Naive thymus-derived CD4-positive, alpha-beta T cell (primary cell): Measurements from ENCODE around the gene DLK1. TPM values are rescaled to one million over a fixed set of nuclear protein-coding genes. Genes with fewer than 3 reads are reported as not detected.

Source experiments
- ATAC-seq: fragments of 150-1000 bp; cut with Tn5 transposase; 2 replicates; pipeline ENCODE4 v1.10.0; 2021; ENCODE audit warnings: mild to moderate bottlenecking, moderate library complexity
- CTCF ChIA-PET: fragments of 350-600 bp; sonication (Branson Sonifier 250); formaldehyde crosslinking; loops from one replicate; lab custom pipeline; 2021; ENCODE audit warnings: antibody characterized with exemption; lab: Charles Lee
- POLR2A ChIA-PET: fragments of 350-600 bp; sonication (Branson Sonifier 250); formaldehyde crosslinking; loops from one replicate; lab custom pipeline; 2021; ENCODE audit warnings: antibody characterized with exemption, inconsistent platforms; lab: Charles Lee
- DNase-seq, 9 donors: peaks; one replicate each; pipeline versions ENCODE4 v3.0.0 to v3.0.0-alpha.2; 2020 to 2022; ENCODE audit warnings: mixed read lengths in 1 of 9
- H3K27ac ChIP-seq: one replicate; pipeline ENCODE4 v1.7.0; 2013; ENCODE audit warnings: mild to moderate bottlenecking, low read depth, low read length, moderate library complexity
- H3K27me3 ChIP-seq, 2 donors: one replicate each; pipeline ENCODE4 v1.7.0; 2013; ENCODE audit warnings: low read length in 2 of 2, mild to moderate bottlenecking in 2 of 2, moderate library complexity in 2 of 2; ENCODE audit not compliant: control insufficient read depth in 2 of 2, insufficient read depth in 2 of 2
- H3K36me3 ChIP-seq, 3 experiments: 1 replicate in 2 of 3; 2 replicates in 1 of 3; pipeline ENCODE4 v1.7.0; 2013; ENCODE audit warnings: low read length in 3 of 3, mild to moderate bottlenecking in 3 of 3, moderate library complexity in 1 of 3; ENCODE audit not compliant: insufficient read depth in 3 of 3, control insufficient read depth in 2 of 3
- H3K4me1 ChIP-seq, 2 donors: one replicate each; pipeline ENCODE4 v1.7.0; 2013; ENCODE audit warnings: low read length in 2 of 2, mild to moderate bottlenecking in 2 of 2, moderate library complexity in 1 of 2; ENCODE audit not compliant: control insufficient read depth in 2 of 2, insufficient read depth in 2 of 2
- H3K4me3 ChIP-seq: 2 replicates; pipeline ENCODE4 v1.7.0; 2013; ENCODE audit warnings: mild to moderate bottlenecking, low read length
- H3K9me3 ChIP-seq, 3 experiments: 1 replicate in 2 of 3; 2 replicates in 1 of 3; pipeline ENCODE4 v1.7.0; 2013; ENCODE audit warnings: low read length in 3 of 3; ENCODE audit not compliant: control insufficient read depth in 2 of 3
- H3K27ac Mint-ChIP-seq, 9 donors: one replicate each; pipeline ENCODE4 v1.8.0; 2020 to 2022; ENCODE audit warnings: mixed read lengths in 9 of 9, mild to moderate bottlenecking in 8 of 9, moderate library complexity in 5 of 9, inconsistent platforms in 2 of 9
- H3K27me3 Mint-ChIP-seq, 5 donors: one replicate each; pipeline ENCODE4 v1.8.0; 2021 to 2022; ENCODE audit warnings: mixed read lengths in 5 of 5, mild to moderate bottlenecking in 1 of 5
- H3K36me3 Mint-ChIP-seq, 5 donors: one replicate each; pipeline ENCODE4 v1.8.0; 2020 to 2022; ENCODE audit warnings: mixed read lengths in 5 of 5, mild to moderate bottlenecking in 3 of 5, inconsistent platforms in 1 of 5
- H3K4me1 Mint-ChIP-seq, 7 donors: one replicate each; pipeline ENCODE4 v1.8.0; 2020 to 2022; ENCODE audit warnings: mixed read lengths in 7 of 7, mild to moderate bottlenecking in 3 of 7, inconsistent platforms in 1 of 7
- H3K4me3 Mint-ChIP-seq, 10 donors: one replicate each; pipeline ENCODE4 v1.8.0; 2020 to 2022; ENCODE audit warnings: mild to moderate bottlenecking in 10 of 10, mixed read lengths in 10 of 10, moderate library complexity in 6 of 10, inconsistent platforms in 2 of 10
- H3K9me3 Mint-ChIP-seq, 11 donors: one replicate each; pipeline ENCODE4 v1.8.0; 2020 to 2022; ENCODE audit warnings: mixed read lengths in 11 of 11, mild to moderate bottlenecking in 4 of 11, inconsistent platforms in 1 of 11, moderate library complexity in 1 of 11
- intact Hi-C, 2 donors: fragments of 100-400 bp; cut with micrococcal nuclease; formaldehyde crosslinking; loops; one replicate each; pipeline ENCODE4 v1.15.1; 2023
- polyA plus RNA-seq, 2 donors: library from polyadenylated mRNA; unstranded; fragments of 300-500 nt; fragmentation: Illumina TruSeq; gene quantifications; one replicate each; pipeline ENCODE4 v1.2.3, GENCODE V29; 2021
- total RNA-seq, 6 experiments: library from RNA in 5 of 6; stranded (reverse) in 5 of 6; gene quantifications; 1 replicate in 5 of 6; 2 replicates in 1 of 6; pipeline ENCODE4 v1.2.3 and lab custom pipeline; 2021 to 2026

The DLK1 gene
- total and polyA plus RNA-seq, 7 experiments from 2014 or later: not detected

- DNase-seq (no peak), ATAC-seq (peak; percentile 37)
- Histone ChIP-seq H3K9me3 (no peaks in the 10 kb centered on the region), H3K4me3 (no peak overlapping the region), H3K27ac (no peak overlapping the region), H3K36me3 (no peaks in the 10 kb centered on the region), H3K4me1 (no peaks in the 10 kb centered on the region), H3K27me3 (no peaks in the 10 kb centered on the region)
- Mint-ChIP-seq H3K4me3 (no peak overlapping the region), H3K36me3 (no peaks in the 10 kb centered on the region), H3K9me3 (no peaks in the 10 kb centered on the region), H3K27ac (no peak overlapping the region), H3K27me3 (peaks cover 0 to 48% (median 5%) of the 10 kb centered on the region in 5 donors), H3K4me1 (peaks cover 0 to 3% (median 0%) of the 10 kb centered on the region in 7 donors)
- ChIA-PET CTCF (no interaction called here), POLR2A (no interaction called here)
- intact Hi-C loops: no loop called here
Measured at GRCh38 chr14:100692859-100693558, 33.7 kb upstream of the DLK1 start.

DNA sequence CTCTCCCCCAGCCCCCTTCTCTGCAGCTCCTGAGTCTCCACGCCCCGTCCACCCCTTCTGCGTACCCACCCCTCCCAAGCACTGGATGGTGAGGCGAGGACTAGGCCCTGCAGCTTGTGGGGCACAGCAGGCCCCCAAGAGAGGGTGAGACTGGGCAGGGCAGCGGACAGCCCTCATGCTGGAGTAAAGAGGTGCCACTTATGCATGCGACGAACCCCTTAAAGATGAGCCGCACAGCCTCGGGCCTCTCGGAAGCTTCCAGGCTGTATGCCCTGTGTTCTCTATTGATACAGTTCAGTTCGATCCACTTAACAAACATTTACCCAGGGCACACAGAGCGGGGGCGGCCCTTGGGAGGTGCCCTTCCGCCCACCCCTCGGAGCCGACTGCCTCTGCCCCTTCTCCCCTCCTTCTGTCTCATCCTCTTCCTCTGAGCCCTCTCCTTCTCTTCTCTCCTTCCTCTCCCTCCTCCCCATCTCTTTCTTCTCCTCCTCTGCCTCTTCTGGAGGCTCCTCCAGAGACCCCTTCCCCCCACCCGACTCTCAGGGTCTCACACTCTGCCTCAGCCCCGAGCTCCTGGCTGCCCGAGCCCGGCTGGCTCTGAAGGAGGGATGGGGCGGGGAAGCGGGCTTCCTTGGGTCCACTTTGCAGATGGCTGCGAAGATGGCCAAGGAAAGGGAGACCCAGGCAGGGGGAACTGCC lies 32.7 kb upstream of the DLK1 start:
- intact Hi-C loops: no loop called here

GRCh38 chr14:100694579-100695422 lies 31.9 kb upstream of the DLK1 start:
- peaks cover 0 to 5% (median 0%) of the 10 kb centered on the region in 7 donors for H3K4me1 Mint-ChIP-seq
- ATAC-seq (no peak), DNase-seq (no peak)
- no peak overlapping the region for H3K27ac Mint-ChIP-seq
- ChIA-PET CTCF (no interaction called here), POLR2A (no interaction called here)
- Histone ChIP-seq H3K4me3 (no peak overlapping the region), H3K9me3 (no peaks in the 10 kb centered on the region), H3K36me3 (no peaks in the 10 kb centered on the region), H3K27me3 (no peaks in the 10 kb centered on the region), H3K27ac (no peak overlapping the region), H3K4me1 (no peaks in the 10 kb centered on the region)
- H3K4me3 Mint-ChIP-seq: no peak overlapping the region
- peaks cover 0 to 2% (median 0%) of the 10 kb centered on the region in 11 donors for H3K9me3 Mint-ChIP-seq
- no peaks in the 10 kb centered on the region for H3K36me3 Mint-ChIP-seq
- intact Hi-C loops: no loop called here
- peaks cover 0 to 57% (median 5%) of the 10 kb centered on the region in 5 donors for H3K27me3 Mint-ChIP-seq

More for the DNA sequence above, 32.7 kb upstream of the DLK1 start:
- ChIA-PET CTCF (no interaction called here), POLR2A (no interaction called here)
- Histone ChIP-seq H3K4me1 (no peaks in the 10 kb centered on the region), H3K4me3 (no peak overlapping the region), H3K36me3 (no peaks in the 10 kb centered on the region), H3K9me3 (no peaks in the 10 kb centered on the region), H3K27ac (no peak overlapping the region), H3K27me3 (no peaks in the 10 kb centered on the region)
- no peak overlapping the region for H3K27ac Mint-ChIP-seq
- H3K36me3 Mint-ChIP-seq: no peaks in the 10 kb centered on the region
- ATAC-seq (no peak), DNase-seq (no peak)
- no peaks in the 10 kb centered on the region for H3K9me3 Mint-ChIP-seq
- peaks cover 0 to 3% (median 0%) of the 10 kb centered on the region in 7 donors for H3K4me1 Mint-ChIP-seq
- H3K27me3 Mint-ChIP-seq: peaks cover 0 to 54% (median 5%) of the 10 kb centered on the region in 5 donors
- no peak overlapping the region for H3K4me3 Mint-ChIP-seq

DNA sequence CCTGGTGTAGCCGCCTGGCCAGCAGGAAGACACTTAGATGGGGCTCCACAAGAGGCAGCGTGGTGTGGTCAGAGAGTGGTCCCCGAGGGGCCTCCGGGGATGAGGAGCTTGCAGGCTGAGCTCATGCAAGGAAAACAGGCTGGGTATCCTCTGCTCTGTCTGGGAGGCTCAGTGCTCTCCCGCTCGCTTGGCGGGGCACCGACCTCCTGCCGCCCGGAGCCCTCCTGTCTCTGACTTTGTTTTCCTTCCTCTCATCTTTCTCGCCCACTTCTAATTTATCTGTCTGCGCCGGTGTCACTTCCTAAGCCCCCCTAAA lies 31.3 kb upstream of the DLK1 start:
- peaks cover 0 to 4% (median 0%) of the 10 kb centered on the region in 7 donors for H3K4me1 Mint-ChIP-seq
- Histone ChIP-seq H3K36me3 (no peaks in the 10 kb centered on the region), H3K27ac (no peak overlapping the region), H3K4me3 (no peak overlapping the region), H3K4me1 (no peaks in the 10 kb centered on the region), H3K27me3 (no peaks in the 10 kb centered on the region), H3K9me3 (no peaks in the 10 kb centered on the region)
- no peak overlapping the region for H3K27ac Mint-ChIP-seq
- no peak for DNase-seq
- H3K27me3 Mint-ChIP-seq: peaks cover 0 to 53% (median 5%) of the 10 kb centered on the region in 5 donors
- intact Hi-C loops: no loop called here
- POLR2A ChIA-PET: no interaction called here
- H3K4me3 Mint-ChIP-seq: no peak overlapping the region
- no peaks in the 10 kb centered on the region for H3K36me3 Mint-ChIP-seq
- peaks cover 0 to 2% (median 0%) of the 10 kb centered on the region in 11 donors for H3K9me3 Mint-ChIP-seq
- CTCF ChIA-PET: no interaction called here
- ATAC-seq: no peak

DNA sequence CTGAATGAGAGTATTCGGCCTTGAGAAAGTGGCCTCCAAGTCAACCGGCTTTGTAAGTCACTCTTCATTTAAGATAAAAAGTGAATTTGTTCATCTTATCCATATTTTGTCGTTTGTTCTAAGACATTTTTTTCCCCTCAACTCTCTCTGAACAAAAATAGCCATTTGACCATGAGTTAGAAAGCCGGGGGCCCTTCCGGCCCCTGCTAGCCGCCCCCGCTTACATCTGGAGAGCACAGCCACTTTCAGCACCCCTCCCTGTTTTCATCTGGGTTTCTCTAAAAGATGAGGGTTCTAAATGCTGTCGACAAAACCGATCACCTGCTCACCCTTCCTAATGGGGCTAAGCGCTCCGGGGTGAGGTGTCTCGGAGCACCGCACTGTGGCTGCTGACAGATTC lies 30.7 kb upstream of the DLK1 start:
- intact Hi-C loops: no loop called here
- Histone ChIP-seq H3K27me3 (no peaks in the 10 kb centered on the region), H3K4me3 (no peak overlapping the region), H3K4me1 (no peaks in the 10 kb centered on the region), H3K36me3 (no peaks in the 10 kb centered on the region), H3K9me3 (no peaks in the 10 kb centered on the region), H3K27ac (no peak overlapping the region)
- peaks cover 0 to 53% (median 5%) of the 10 kb centered on the region in 5 donors for H3K27me3 Mint-ChIP-seq
- no peak for DNase-seq
- H3K36me3 Mint-ChIP-seq: no peaks in the 10 kb centered on the region
- no peak overlapping the region for H3K4me3 Mint-ChIP-seq
- ChIA-PET CTCF (no interaction called here), POLR2A (no interaction called here)
- H3K9me3 Mint-ChIP-seq: peaks cover 0 to 2% (median 0%) of the 10 kb centered on the region in 11 donors
- H3K27ac Mint-ChIP-seq: no peak overlapping the region
- ATAC-seq: no peak
- peaks cover 0 to 4% (median 0%) of the 10 kb centered on the region in 7 donors for H3K4me1 Mint-ChIP-seq

DNA sequence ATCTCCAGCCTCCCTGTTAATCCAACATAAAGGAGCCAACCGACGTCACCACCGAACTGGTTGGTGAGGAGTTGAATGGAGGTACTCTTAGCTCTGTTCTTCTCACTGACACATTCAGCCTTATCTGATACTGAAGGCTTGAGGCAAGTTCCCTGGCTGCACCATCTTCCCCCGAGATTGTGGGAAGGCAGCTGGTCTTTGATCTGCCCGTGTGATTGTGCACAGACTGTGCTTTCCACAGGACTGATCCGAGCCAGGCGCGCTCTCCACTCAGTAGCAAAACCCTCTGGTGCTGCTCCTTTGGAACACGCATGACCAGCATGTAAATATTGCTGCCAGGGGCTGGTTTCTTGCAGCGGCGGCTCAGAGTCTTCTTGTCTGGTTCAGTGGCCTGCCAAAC lies 30.1 kb upstream of the DLK1 start:
- ATAC-seq: no peak
- ChIA-PET CTCF (no interaction called here), POLR2A (no interaction called here)
- no peak overlapping the region for H3K27ac ChIP-seq
- no peaks in the 10 kb centered on the region for H3K36me3 Mint-ChIP-seq
- H3K27ac Mint-ChIP-seq: no peak overlapping the region
- no peaks in the 10 kb centered on the region for H3K4me1 ChIP-seq
- DNase-seq: no peak
- no peak overlapping the region for H3K4me3 Mint-ChIP-seq
- peaks cover 0 to 2% (median 0%) of the 10 kb centered on the region in 11 donors for H3K9me3 Mint-ChIP-seq
- peaks cover 0 to 53% (median 5%) of the 10 kb centered on the region in 5 donors for H3K27me3 Mint-ChIP-seq
- no peaks in the 10 kb centered on the region for H3K36me3 ChIP-seq
- H3K27me3 ChIP-seq: no peaks in the 10 kb centered on the region
- H3K4me1 Mint-ChIP-seq: peaks cover 0 to 4% (median 0%) of the 10 kb centered on the region in 7 donors
- intact Hi-C loops: no loop called here
- H3K4me3 ChIP-seq: no peak overlapping the region
- no peaks in the 10 kb centered on the region for H3K9me3 ChIP-seq
